Measurements from ENCODE around the gene NCOA7.

The NCOA7 gene

DNA sequence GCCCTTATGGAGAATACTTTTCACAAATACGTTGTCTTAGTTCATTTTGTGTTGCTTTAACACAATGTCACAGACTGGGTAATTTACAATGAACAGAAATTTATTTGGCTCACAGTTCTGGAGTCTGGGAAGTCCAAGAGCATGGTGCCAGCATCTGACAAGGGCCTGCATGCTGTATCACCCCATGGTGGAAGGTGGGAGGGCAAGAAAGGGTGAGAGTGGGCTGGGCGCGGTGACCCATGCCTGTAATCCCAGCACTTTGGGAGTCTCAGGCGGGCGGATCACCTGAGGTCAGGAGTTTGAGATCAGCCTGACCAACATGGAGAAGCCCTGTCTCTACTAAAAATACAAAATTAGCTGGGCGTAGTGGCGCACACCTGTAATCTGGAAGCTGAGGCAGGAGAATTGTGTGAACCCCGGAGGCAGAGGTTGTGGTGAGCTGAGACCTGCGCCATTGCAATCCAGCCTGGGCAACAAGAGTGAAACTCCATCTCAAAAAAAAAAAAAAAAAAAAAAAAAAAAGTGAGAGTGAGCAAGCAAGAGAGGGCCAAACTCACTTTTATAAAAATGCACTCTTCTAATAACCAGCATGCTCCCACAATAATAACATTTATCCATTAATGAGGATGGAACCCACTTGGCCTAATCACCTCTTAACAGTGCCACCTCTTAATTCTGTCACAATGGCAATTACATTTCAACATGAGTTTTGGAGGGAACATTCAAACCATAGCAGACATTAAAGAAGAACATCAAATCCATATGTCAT is 36.1 kb downstream of the NCOA7 start:
- DNase-seq (ENCODE audit: low spot score in 2 of 2), result no peak
- H3K4me1 Mint-ChIP-seq, result peaks cover 46% of the 10 kb centered on the region
- no peak overlapping the region for H3K4me3 Mint-ChIP-seq
- ATAC-seq, result no peak
- no peaks in the 10 kb centered on the region for H3K9me3 Mint-ChIP-seq
- peaks cover 12% of the 10 kb centered on the region for H3K36me3 Mint-ChIP-seq
- peak overlapping the region; percentile 0 for H3K27ac Mint-ChIP-seq

GRCh38 chr6:125827788-125828320 is 37.1 kb downstream of the NCOA7 start:
- no peak for ATAC-seq

GRCh38 chr6:125828476-125829039 is 37.8 kb downstream of the NCOA7 start:
- H3K4me1 Mint-ChIP-seq, result peaks cover 59% of the 10 kb centered on the region
- DNase-seq (ENCODE audit: low spot score in 2 of 2), result no peak
- no peak overlapping the region for H3K4me3 Mint-ChIP-seq
- ATAC-seq, result no peak
- no peak overlapping the region for H3K27ac Mint-ChIP-seq
- no peaks in the 10 kb centered on the region for H3K9me3 Mint-ChIP-seq
- H3K36me3 Mint-ChIP-seq, result peaks cover 5% of the 10 kb centered on the region

More at GRCh38 chr6:125827788-125828320, 37.1 kb downstream of the NCOA7 start:
- Mint-ChIP-seq H3K4me1 (peaks cover 52% of the 10 kb centered on the region), H3K27ac (no peak overlapping the region), H3K9me3 (no peaks in the 10 kb centered on the region), H3K36me3 (peaks cover 7% of the 10 kb centered on the region), H3K4me3 (no peak overlapping the region)
- DNase-seq (ENCODE audit: low spot score in 2 of 2), result no peak

GRCh38 chr6:125829433-125829832 is 38.7 kb downstream of the NCOA7 start:
- H3K9me3 Mint-ChIP-seq, result no peaks in the 10 kb centered on the region
- peaks cover 65% of the 10 kb centered on the region for H3K4me1 Mint-ChIP-seq
- no peak overlapping the region for H3K4me3 Mint-ChIP-seq
- peaks cover 5% of the 10 kb centered on the region for H3K36me3 Mint-ChIP-seq
- DNase-seq (ENCODE audit: low spot score in 2 of 2) (no peak), ATAC-seq (peak; percentile 76)
- H3K27ac Mint-ChIP-seq, result peak overlapping the region; percentile 41

GRCh38 chr6:125831659-125832058 is 40.9 kb downstream of the NCOA7 start:
- H3K36me3 Mint-ChIP-seq, result peaks cover 2% of the 10 kb centered on the region
- H3K4me3 Mint-ChIP-seq, result peak overlapping the region; percentile 57

DNA sequence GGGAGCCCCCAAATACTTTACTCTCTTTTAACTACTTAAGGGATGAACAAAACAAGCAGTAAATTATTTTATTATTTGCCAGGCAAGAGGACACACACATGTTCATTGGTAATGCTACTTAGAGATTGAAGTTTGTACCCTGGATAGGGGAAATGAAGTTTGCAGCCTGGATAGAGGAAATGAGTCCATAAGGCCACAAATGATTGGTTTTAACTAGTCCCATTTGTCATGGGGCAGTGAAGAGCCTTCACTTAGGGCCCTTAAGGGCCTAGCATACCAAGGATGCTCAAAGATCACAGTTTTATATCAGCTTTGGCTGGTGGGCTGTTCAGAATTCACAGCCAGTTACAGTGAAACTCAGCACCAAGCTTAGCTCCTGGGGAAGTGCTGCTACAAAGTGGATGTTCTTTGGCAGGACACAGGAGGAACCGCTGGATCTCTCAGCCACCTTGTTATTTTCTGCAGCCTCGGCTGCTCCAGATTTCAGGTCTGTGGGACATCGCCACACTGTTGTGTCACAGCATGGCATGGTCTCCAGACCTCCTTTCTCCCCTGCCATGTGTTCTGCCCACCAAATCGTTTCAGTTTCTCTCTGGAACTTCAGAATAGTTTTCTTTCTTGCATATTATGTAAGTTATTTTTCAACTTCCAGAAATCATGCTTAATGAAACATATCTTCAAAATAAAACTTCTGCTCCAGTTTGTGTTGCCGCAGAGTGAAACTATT is 41.8 kb downstream of the NCOA7 start:
- no peaks in the 10 kb centered on the region for H3K9me3 Mint-ChIP-seq
- peaks cover 62% of the 10 kb centered on the region for H3K4me1 Mint-ChIP-seq
- no peaks in the 10 kb centered on the region for H3K36me3 Mint-ChIP-seq
- H3K27ac Mint-ChIP-seq, result peak overlapping the region; percentile 32
- ATAC-seq (peak; percentile 60), DNase-seq (ENCODE audit: low spot score in 2 of 2) (no peak)
- peak overlapping the region; percentile 57 for H3K4me3 Mint-ChIP-seq

More at GRCh38 chr6:125831659-125832058, 40.9 kb downstream of the NCOA7 start:
- Mint-ChIP-seq H3K27ac (peak overlapping the region; percentile 32), H3K9me3 (no peaks in the 10 kb centered on the region), H3K4me1 (peaks cover 67% of the 10 kb centered on the region)
- ATAC-seq (no peak), DNase-seq (ENCODE audit: low spot score in 2 of 2) (no peak)

DNA sequence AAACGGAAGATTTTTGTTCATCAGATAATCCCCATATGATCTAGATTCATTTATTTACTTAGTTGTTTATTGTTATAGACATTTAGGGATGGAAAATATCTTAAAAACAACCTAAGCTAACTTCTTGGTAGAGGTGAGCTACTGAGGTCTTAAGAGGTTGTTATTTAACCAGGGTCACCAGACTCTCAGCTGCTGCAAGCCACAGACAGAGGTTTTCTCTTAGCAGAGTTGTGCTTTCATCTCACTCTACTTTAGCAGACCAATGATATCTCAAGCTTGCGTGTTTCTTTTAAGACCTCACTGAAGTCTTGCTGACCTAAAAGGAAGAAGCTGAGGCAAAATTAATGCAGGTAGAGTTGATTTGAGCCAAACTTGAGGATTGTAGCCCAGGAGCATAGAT is 43.6 kb downstream of the NCOA7 start:
- Mint-ChIP-seq H3K4me3 (no peak overlapping the region), H3K36me3 (no peaks in the 10 kb centered on the region), H3K27ac (peak overlapping the region; percentile 20), H3K9me3 (no peaks in the 10 kb centered on the region), H3K4me1 (peaks cover 55% of the 10 kb centered on the region)
- peak; percentile 57 for ATAC-seq
- DNase-seq (ENCODE audit: low spot score in 2 of 2), result no peak

- no peak for DNase-seq (ENCODE audit: low spot score in 2 of 2)
- Mint-ChIP-seq H3K4me3 (no peak overlapping the region), H3K36me3 (no peaks in the 10 kb centered on the region), H3K9me3 (no peaks in the 10 kb centered on the region), H3K4me1 (peaks cover 47% of the 10 kb centered on the region), H3K27ac (no peak overlapping the region)
- no peak for ATAC-seq
Measured at GRCh38 chr6:125835221-125835744, 44.5 kb downstream of the NCOA7 start.

DNA sequence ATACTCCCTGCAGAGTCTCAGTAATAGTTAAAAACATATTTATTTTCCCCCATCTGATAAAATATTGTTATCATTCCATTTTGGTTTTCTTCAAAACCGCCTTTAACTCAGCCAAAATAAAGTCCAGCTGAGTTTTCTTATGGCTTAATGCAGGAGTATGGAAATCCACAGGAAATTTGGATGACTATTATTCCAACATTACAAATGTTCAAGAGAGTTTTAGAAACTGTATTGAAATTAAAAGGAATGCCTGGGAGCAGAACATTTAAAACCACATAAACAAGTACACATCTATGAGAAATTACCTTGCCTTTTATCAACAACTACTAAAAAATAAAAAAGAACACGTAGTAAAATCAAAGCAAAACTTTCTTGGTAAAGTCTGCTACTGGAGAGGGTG is 45.7 kb downstream of the NCOA7 start:
- no peaks in the 10 kb centered on the region for H3K36me3 Mint-ChIP-seq
- H3K4me3 Mint-ChIP-seq, result no peak overlapping the region
- DNase-seq (ENCODE audit: low spot score in 2 of 2) (no peak), ATAC-seq (no peak)
- H3K4me1 Mint-ChIP-seq, result peaks cover 41% of the 10 kb centered on the region
- no peak overlapping the region for H3K27ac Mint-ChIP-seq
- no peaks in the 10 kb centered on the region for H3K9me3 Mint-ChIP-seq

DNA sequence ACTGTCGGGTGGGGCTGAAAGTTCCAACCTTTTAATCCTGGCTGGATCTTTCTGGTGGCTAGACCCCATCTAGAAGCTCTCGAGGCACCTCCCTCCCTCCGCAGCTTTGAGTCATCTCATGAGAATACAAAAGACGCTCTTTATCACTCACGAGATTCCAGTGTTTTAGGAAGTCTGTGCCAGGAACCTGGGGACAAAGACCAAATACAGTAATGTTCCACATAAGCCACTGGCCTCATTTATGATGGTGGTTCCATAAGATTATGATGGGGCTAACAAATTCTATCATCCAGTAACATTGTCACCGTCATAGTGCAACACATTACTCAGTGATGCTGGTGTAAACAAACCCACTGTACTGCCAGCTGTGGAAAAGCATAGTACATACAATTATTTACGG is 48.7 kb downstream of the NCOA7 start:
- H3K9me3 Mint-ChIP-seq, result no peaks in the 10 kb centered on the region
- peaks cover 21% of the 10 kb centered on the region for H3K4me1 Mint-ChIP-seq
- no peak for DNase-seq (ENCODE audit: low spot score in 2 of 2)
- H3K4me3 Mint-ChIP-seq, result no peak overlapping the region
- H3K36me3 Mint-ChIP-seq, result no peaks in the 10 kb centered on the region
- no peak overlapping the region for H3K27ac Mint-ChIP-seq
- ATAC-seq, result peak; percentile 62

DNA sequence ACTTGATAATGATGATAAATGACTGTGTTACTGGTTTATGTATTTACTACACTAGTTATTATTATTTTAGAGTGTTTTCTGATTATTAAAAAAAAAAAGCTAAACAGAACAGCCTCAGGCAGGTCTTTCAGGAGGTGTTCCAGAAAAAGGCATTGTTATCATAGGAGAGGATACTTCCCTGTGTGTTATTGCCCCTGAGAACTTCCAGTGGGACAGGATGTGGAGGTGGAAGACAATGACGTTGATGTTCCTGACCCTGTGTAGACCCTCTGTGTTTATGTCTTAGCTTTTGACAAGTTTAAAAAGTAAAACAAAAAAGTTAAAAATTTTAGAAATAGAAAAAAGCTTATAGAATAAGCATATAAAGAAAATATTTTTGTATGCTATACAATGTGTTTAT is 49.1 kb downstream of the NCOA7 start:
- H3K4me3 Mint-ChIP-seq, result no peak overlapping the region
- ATAC-seq (no peak), DNase-seq (ENCODE audit: low spot score in 2 of 2) (no peak)
- H3K4me1 Mint-ChIP-seq, result peaks cover 17% of the 10 kb centered on the region
- no peaks in the 10 kb centered on the region for H3K36me3 Mint-ChIP-seq
- no peak overlapping the region for H3K27ac Mint-ChIP-seq
- no peaks in the 10 kb centered on the region for H3K9me3 Mint-ChIP-seq

DNA sequence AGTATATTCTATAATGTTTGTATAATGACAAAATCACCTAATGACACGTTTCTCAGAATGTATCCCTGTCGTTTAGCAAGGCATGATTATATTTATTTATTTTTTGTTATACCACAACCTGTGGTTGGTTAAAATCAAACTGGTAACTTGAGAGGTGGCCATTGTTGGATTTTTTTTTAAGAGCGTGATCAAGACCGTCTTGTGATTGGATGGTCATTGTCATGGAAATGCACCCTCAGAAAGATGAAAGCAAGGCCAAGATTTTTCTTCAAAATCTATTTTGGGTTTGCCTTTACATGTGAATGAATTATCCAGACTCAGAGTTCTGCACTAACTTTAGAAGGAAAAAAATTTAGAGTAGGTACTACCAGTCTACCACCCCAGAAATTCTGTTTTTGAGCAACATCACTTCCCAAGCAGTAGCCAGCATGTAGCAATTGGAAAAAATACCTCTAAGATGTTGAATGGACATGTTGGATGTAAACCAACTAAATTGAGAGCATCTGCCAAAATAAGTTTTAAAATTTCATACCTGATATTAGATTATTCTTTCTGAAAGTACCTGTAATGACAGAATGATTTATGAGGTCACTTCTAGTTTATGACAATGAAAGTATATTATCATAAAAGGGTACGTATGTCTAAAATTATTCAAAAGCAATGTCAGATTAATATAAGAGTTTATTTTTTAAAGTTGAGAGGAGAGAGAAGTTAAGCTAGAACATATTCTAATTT is 50.8 kb downstream of the NCOA7 start:
- Mint-ChIP-seq H3K4me3 (no peak overlapping the region), H3K4me1 (peaks cover 16% of the 10 kb centered on the region), H3K27ac (no peak overlapping the region), H3K36me3 (no peaks in the 10 kb centered on the region), H3K9me3 (no peaks in the 10 kb centered on the region)
- no peak for DNase-seq (ENCODE audit: low spot score in 2 of 2)
- no peak for ATAC-seq

DNA sequence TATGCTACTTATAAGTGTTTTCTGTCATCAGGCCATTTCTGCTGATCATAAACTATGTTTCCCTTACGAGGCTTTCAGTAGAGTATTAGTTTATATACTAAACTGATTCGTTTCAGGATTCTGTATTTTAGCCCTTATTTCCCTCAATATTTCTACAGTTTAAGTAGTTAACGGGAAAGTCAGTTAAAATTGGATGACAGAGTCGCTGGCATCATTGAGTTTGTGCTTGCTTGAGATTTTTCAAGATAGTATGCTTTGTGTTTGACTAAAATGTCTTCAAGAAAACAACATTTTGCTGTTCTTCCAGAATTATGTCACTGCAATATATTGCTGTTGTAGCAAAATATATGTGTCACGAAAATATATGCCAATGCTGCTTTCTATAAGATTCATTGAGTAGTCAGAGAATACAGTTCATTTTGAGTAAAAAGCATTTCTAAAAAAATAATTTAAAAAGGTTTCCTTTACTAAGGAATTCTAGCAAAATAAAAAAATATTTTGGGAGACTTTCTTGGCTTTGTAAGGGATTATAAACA is 51.4 kb downstream of the NCOA7 start:
- no peak for ATAC-seq
- DNase-seq (ENCODE audit: low spot score in 2 of 2), result no peak
- Mint-ChIP-seq H3K4me3 (no peak overlapping the region), H3K9me3 (no peaks in the 10 kb centered on the region), H3K27ac (no peak overlapping the region), H3K36me3 (no peaks in the 10 kb centered on the region), H3K4me1 (peaks cover 16% of the 10 kb centered on the region)

GRCh38 chr6:125843593-125843992 is 52.8 kb downstream of the NCOA7 start:
- no peak overlapping the region for H3K4me3 Mint-ChIP-seq
- no peaks in the 10 kb centered on the region for H3K36me3 Mint-ChIP-seq
- no peak overlapping the region for H3K27ac Mint-ChIP-seq
- ATAC-seq (no peak), DNase-seq (ENCODE audit: low spot score in 2 of 2) (no peak)
- peaks cover 8% of the 10 kb centered on the region for H3K4me1 Mint-ChIP-seq
- no peaks in the 10 kb centered on the region for H3K9me3 Mint-ChIP-seq

GRCh38 chr6:125844989-125845388 is 54.2 kb downstream of the NCOA7 start:
- H3K36me3 Mint-ChIP-seq, result no peaks in the 10 kb centered on the region
- no peak overlapping the region for H3K27ac Mint-ChIP-seq
- ATAC-seq, result no peak
- H3K9me3 Mint-ChIP-seq, result no peaks in the 10 kb centered on the region
- H3K4me3 Mint-ChIP-seq, result no peak overlapping the region
- peaks cover 8% of the 10 kb centered on the region for H3K4me1 Mint-ChIP-seq
- DNase-seq (ENCODE audit: low spot score in 2 of 2), result no peak
